Activated gamma-delta T cell treated with anti-CD3 and anti-CD28 coated beads, Interleukin-2, amount 50 U/mL, for 16 hours (primary cell): ENCODE results near the gene DNAH1.

Experiments used
- DNase-seq: peaks from one replicate; pipeline ENCODE4 v3.0.0-alpha.2; 2020; ENCODE audit warnings: low read depth

DNAH1 gene

DNA sequence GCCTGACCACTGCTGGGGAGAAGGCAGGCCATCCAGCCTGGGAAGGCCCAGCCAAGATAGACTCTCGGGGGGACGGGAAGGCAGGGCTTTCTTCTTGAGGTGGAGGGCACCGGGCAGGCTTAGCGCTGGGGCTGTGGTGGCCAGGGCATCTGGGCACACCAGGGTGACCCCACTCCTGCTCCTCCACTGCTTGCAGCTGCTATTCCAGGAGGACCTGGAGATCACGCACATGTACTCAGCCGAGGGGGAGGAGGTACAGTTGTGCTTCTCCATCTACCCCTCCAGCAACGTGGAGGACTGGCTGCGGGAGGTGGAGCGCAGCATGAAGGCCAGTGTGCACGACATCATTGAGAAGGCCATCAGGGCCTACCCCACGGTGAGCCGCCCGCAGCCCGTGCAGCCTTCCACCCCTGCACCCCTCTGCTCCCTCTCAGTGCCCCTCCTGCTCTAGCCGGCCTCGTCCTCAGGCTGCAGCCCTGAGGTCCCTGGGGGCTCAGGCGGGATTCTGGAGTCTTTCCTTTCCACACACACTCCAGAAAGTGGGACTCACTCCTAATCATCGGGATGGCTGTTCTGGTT is 42.3 kb downstream of the DNAH1 start:
- DNase-seq = no peak

DNA sequence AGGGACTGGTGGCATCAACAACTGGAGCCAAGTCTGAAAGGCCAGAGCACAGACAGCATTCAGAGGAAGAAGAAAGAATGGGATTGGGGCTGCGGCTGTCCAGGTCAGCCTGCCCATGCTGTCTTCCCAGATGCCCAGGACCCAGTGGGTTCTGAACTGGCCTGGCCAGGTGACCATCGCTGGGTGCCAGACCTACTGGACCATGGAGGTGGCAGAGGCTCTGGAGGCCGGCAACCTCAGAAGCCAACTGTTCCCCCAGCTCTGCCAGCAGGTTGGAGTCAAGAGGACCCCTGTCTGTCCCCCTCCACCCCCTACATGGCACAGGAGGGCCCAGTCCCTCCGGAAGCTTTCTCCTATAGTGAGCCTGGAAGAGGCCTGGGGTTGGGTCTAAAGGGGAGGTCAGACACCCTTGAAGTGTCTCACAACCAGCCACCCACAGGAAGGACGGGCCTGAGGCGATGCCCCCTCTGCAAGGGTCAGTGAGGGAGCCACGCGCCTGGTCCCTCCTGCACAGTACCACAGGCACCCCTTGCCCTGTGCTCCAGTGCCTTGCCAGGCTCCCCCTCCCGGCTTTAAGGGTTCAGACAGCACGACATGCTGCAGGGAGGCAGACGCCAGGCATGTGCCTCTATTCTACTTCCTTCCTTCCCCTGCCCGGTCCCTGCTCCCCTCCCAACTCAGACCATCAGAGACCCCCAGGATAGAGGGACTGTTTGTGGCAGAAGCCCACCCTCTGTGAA is 43.2 kb downstream of the DNAH1 start:
- no peak for DNase-seq

DNA sequence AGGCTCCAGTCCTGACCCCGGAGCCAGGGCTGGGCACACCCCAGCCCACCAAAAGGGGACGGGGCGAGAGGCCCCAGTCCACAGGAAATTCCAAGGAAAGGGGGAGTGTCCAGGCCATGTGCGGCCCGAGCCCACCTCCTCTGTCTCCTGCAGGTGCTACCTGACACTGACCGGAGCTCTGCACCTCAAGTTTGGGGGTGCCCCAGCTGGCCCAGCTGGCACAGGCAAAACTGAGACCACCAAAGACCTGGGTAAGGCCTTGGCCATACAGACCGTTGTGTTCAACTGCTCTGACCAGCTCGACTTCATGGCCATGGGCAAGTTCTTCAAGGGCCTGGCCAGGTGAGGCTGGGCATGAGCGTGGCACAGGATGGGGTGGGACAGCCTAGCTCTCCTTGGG is 44.9 kb downstream of the DNAH1 start:
- no peak for DNase-seq

DNA sequence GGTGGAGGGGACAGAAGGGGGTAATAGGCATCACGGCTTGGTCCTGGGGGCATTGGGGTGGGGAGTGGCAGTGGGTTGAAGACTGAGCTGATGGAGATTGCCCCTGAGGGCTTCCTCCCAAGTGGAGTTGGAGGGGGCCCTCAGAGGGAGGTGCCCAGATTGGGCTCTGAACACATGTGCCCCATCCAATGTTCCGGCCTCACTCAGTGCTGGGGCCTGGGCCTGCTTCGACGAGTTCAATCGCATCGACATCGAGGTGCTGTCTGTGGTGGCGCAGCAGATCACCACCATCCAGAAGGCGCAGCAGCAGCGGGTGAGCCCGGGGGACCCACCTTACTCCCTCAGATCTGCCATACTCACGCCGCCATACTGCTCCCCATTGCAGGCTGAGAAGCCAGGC is 45.3 kb downstream of the DNAH1 start:
- no peak for DNase-seq

DNA sequence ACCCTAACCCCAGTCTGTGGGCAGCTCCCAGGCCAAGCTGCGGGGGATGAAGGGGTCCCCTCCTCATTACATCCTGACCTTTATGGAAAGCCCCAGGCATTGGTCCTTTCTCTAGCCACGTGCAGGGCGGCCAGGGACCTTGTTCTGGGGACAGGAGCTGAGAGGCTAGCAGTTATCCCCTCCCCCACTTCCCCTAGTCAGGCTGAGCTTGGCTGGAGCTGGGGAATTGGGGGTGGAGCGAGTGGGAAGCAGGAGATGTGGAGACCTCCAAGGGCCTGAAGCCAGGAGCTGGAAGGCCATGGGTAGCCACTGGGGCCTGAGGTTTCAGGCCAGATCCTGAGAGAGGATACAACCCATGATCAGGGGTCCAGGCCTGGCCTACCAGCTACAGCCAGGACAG is 45.8 kb downstream of the DNAH1 start:
- no peak for DNase-seq

DNA sequence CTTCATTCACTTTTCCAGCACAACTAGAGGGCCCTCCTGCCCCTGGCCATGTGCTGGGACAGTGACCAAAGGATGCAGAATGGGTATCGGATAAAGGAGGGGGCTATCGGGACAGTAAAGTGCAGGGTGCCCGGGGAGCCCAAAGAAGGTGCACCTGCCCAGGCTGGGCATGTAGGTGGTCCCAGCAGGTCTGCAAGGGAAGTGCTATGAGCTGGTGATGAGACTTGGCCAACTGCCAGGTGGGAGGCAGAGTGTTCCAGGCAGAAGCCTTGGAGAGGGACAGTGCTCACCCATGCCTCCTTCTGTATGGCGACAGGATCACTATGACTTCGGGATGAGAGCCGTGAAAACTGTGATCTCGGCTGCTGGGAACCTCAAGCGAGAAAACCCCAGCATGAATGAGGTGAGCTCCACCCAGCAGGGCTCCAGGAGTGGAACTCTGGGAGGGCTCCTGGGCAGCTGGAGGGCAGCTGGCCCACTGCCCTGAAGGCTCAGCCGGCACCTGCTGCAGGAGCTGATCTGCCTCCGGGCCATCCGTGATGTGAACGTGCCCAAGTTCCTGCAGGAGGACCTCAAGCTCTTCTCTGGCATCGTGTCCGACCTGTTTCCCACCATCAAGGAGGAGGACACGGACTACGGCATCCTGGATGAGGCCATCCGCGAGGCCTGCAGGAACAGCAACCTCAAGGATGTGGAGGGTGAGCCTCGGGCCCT is 48.4 kb downstream of the DNAH1 start:
- DNase-seq = no peak

DNA sequence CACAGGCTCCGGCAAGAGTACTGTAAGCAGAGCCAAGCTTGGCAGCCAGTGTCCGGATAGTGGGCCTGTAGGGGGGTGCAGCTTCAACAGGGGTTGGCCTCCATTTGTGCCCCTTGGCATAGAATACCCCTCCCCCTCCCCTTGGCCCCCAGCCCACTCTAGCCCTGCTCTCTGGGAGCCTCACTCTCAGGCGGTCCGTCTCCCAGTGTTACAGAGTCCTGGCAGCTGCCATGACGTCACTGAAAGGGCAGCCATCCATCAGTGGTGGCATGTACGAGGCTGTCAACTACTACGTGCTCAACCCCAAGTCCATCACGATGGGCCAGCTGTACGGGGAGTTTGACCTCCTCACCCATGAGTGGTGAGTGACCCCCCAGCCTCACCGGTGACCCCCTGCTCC is 50.4 kb downstream of the DNAH1 start:
- no peak for DNase-seq

DNA sequence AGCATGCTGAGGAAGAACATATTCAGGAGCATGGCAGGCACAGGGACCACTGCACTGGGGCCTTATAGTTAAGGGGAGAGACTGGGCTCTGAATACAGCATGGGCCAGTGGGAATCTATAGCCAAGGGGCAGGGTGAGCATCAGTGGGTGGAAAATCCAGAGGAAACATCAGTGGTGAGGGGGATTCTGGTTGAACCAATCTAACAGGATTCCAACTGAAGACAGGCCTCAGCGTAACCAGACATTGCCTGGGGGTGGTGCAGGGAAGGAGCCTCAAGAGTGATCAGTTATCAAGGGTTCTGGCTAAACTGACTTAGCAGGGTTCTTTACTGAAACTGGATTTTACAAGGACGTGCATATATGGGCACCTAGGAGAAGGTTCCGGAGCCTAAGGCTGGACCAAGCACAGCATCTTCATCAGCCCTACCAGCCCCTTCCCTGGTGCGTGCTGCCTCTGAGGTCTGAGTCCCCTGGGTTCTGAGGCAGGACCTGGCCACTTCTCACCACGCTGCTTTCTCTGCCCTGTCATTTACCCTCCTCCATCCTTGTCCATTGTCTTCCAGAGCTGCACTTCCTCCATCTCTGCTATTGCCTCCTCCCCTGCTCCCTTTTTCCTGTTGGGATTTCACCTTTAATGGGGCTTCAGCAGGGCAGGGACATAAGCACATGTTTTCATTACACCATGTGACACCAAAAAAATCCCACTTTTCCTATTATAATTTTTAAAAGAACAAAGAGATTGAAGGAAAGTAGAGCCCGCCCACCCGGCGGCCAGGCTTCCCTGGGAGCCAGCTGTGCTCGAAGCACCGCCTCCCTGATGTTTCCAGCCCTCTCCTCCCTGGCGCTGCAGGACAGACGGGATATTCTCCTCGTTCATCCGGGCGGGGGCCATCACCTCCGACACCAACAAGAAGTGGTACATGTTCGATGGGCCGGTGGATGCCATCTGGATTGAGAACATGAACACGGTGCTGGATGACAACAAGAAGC is 52.1 kb downstream of the DNAH1 start:
- DNase-seq = no peak

DNA sequence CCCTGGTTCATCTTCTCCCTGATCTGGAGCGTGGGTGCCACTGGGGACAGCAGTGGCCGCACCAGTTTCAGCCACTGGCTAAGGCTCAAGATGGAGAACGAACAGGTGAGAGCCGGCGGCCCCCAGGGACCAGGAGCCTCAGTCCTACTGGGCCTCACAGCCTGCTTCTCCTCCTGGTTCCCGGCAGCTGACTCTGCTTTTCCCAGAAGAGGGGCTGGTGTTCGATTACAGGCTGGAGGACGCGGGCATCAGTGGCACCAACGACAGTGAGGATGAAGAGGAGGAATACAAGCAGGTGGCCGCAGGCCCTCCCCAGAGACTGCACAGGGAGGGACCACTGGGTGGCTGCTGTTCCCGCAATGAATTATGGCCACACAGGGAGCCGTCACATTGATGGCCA is 54.4 kb downstream of the DNAH1 start:
- no peak for DNase-seq

DNA sequence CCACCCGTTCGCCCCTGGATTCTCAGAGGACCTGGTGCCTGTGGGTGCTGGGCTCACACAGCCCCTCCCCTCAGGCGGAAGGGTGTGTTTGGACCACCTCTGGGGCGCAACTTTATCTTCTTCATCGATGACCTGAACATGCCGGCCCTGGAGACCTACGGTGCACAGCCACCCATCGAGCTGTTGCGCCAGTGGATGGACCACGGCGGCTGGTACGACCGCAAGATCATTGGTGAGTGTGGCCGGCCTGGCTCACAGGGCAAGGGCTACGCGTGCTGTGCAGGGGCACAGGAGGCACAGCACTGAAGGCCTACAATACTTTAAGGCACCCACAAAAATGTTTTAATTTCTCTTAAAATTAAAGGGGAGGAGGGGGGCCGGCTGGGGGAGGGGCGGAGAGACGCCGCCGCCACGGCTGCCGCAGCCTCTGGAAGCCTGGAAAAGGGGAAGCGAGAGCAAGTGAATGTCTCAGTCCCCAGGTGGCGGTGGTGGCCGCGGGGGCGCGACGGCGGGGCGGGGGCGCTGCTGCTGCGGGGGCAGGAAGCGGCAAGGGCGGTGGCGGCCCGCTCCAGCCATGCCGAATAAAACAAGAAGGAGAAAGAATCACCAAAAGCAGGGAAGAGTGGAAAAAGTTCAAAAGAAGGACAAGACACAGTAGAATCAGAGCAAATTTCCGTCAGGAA is 56.8 kb downstream of the DNAH1 start:
- DNase-seq = no peak

DNA sequence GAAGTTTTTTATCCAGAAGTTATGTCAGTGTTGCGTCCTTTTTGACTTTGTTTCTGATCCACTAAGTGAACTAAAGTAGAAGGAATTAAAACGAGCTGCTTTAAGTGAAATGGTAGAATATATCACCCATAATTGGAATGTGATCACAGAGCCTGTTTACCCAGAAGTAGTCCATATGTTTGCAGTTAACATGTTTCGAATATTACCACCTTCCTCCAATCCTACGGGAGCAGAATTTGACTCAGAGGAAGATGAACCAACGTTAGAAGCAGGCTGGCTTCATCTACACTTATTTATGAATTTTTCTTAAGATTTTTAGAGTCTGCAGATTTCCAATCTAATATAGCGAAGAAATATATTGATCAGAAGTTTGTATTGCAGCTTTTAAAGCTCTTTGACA is 57.6 kb downstream of the DNAH1 start:
- DNase-seq = no peak

DNA sequence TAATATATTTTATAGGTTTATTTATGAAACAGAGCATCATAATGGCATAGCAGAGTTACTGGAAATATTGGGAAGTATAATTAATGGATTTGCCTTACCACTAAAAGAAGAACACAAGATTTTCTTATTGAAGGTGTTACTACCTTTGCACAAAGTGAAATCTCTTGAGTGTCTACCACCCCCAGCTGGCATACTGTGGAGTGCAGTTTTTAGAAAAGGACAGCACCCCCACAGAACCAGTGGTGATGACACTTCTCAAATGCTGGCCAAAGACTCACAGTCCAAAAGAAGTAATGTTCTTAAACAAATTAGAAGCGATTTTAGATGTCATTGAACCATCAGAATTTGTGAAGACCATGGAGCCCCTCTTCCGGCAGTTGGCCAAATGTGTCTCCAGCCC is 58.1 kb downstream of the DNAH1 start:
- no peak for DNase-seq

DNA sequence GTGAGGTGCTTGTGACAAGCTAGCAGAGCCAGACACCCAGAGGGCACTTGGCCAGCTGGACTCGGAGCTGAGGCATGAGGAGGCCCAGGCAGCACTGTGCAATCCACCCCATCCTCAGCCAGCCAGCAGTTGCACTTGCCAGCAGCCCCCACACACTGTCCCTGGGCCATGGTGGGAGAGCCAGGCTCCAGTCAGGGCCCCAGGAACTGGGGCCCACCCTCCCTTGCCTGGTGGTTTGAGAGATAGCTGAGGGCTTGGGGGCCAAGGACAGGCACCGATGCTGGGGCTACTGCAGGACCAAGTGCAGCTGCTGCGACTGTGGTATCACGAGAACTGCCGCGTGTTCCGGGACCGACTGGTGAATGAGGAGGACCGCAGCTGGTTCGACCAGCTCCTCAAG is 63.5 kb downstream of the DNAH1 start:
- DNase-seq = no peak

DNA sequence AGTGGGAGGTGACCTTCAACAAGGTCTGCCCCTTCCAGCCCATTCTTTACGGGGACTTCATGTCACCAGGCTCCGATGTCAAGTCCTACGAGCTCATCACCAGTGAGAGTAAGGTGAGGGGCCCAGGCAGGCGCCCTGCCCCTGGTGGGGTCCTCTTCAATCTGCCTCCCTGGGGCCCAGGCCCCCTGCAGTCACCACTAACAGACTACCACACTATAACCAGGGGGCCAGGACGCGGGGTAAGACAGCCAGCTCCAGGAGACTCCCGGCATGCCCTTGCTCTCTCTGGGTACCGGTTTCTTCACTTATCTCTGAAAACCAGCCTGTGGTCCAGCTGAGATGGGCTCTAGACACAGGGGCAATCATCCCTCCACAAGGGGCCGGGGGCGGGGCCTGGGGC is 63.9 kb downstream of the DNAH1 start:
- DNase-seq = no peak

DNA sequence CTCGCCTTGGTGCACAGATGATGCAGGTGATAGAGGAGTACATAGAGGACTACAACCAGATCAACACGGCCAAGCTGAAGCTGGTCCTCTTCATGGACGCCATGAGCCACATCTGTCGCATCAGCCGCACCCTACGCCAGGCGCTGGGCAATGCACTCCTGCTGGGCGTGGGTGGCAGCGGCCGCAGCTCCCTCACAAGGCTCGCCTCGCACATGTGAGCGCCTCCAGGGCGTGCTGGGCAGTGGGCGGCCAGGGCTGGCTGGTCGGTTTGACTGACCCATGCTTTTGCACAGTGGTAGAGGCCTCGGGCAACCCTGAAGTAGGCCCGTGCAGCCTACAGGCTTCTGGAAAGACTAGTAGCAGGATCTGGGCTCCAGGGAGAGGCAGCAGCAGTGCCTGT is 65.5 kb downstream of the DNAH1 start:
- DNase-seq = no peak

DNA sequence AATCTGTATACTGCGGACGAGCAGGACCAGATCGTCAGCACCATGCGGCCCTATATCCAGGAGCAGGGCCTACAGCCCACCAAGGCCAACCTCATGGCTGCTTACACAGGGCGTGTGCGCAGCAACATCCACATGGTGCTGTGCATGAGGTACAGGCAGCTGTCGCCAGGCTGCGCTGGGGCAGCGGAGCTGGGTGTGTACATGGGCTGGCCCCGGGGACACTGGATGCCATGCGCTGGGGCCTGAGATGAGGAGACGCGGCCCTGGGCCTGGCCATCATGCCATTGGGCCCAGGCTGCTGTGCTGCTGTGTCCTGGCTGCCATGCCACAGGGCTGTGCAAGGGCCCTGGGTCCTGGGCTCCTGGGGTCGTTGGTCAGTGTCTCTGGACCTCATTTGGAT is 67.3 kb downstream of the DNAH1 start:
- no peak for DNase-seq

DNA sequence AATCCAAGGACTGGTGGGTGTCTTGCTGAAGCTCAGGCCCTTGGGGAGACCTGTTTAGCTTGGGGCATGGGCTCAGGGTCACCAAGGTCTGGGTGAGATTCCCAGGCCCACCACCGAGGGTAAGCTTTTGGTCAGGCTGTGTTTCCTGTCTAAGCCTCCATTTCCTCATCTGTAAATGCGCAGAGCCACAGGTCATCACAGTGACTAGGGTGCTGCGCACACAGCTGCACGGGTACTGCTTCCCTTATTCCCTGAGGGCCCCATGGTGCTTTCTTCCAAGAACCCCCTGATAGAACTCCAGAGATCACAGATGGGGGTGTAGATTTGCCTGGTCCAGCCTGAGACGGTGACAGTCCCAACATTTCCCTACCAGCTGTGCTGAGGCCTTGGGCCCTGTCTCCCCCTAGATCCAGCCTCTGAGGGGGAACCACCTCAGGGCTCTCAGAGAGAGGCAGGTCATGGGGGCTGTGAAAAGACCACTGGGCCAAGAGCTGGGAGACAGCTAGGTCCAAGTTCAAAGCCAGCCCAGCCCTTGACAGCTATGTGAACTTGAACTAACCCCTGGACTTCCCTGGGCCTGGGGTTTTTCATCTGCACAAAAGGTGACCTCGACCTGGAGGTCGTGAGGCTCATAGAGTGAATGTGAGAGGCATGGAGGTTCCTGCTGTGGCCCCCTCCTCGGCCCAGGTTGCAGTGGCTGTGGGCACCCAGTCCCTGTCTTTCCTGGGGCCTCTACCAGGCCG is 68.1 kb downstream of the DNAH1 start:
- no peak for DNase-seq

DNA sequence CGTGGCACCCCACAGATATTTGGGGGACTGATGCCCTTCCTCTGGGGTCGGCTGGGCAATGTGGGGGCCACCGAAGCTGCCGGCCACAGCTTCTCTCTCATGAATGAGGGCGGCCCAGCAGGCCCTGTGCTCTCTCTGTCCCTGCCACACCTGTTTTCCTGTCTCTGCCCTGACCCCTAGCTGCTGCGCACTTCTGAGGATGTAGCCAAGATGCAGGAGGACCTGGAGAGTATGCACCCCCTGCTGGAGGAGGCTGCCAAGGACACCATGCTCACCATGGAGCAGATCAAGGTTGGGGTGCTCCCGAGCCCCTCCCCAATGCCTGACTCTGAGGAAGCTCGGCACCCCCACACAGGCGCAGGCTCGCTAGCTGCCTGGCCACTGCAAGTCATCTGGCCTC is 69.0 kb downstream of the DNAH1 start:
- DNase-seq = no peak

DNA sequence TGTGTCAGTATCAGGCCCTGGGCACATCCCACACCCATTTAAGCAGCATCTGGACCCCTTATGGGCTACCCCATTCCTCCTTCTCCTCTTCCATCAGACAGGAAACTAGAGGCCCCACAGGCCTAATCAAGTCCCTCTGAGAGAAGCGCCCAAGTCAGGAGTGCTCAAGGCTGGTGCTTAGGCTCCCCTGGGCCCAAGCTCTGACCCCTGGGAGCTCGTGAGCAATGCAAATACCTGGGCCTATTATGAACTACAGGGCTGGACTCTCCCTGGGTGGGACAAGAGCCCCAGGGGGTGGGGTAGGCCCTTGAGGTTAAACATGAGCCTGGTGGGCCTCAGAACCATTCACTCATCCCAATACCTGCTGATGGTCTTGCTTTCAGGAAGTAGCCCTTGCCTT is 71.4 kb downstream of the DNAH1 start:
- no peak for DNase-seq

DNA sequence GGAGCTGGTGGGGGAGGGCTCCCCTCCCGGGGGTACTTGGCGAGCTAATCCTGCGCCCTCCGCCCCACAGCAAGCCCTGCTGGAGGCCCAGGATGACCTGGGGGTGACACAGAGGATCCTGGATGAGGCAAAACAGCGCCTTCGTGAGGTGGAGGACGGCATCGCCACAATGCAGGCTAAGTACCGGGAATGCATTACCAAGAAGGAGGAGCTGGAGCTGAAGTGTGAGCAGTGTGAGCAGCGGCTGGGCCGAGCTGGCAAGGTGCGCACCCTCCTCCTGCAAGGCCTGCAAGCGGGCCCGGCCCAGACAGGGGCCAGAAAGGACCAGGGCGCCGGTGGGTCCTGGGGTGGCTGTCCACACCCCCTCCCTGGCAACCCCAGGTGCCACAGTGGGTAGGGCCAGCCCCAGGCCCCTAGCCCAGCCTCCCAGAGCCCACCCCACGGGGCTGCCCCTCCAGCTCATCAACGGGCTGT is 72.3 kb downstream of the DNAH1 start:
- DNase-seq = no peak

DNA sequence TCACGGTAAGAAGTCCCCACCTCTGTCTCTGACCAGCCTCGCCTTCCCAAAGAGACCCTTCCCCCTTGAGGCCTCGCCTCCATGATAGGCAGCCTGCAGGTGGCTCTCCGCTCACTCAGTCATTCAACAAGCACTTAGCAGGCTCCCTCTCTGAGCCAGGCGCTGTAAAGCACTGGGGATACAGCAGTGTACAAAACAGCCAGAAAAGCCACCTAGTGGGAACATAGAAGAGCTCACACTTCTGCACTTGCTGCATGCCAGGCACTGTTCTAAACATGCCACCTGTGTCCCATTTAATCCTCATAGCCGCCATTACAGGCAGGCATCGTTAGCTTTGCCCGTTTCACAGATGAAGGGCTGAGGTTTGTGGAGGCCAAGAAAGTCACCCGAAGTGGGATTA is 72.8 kb downstream of the DNAH1 start:
- DNase-seq = no peak
